NCI-H2081 (cell line): ENCODE data around the gene HOXC12.

Source experiments
- DNase-seq, 2 experiments: peaks; one replicate each; lab custom pipeline; 2025; lab: John Stamatoyannopoulos, UW

The HOXC12 gene

DNA sequence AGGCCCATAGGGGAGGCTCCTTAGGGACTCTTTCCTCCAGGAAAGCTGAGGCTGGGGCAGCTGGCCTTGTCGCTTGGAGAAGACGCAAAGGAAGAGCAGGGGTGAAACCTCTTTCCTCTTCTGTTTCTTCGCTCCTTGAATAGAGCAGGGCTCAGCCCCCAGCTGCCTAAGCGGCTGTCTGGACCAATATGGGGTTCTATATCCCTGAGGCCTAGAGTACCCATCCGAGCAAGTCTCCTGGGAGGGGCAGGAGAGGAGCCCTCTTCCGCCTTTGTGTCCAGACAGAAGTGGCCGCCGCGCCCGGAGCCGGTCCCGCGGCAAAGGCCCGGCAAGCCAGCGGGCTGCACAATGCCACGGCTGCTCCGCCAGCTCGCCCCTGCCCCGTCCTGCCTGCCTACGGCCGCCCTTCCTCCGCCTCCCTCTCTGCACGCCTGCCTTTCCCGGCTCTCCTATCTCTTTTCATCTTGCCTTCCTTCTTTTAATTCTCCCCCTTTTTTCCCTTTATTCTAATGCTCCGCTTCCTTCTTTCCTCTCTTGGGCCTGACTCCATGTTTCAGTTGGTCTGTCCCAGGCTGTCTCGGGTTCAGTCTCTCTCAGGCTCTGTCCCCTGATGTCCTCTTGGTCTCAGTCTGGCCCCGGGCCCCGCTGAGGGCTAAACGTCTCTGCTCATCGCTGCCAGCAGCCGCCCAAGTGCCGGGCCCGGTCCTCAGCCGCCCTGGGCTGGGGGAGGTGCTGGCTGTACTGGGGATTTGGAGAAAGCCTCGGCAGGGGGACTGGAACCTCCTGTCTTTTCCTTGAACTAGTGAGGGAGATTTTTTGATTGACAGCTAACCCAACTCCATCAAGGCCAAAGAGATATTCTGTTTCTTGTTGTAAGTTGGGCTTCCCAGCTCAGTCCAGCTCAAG is 42.8 kb downstream of the HOXC12 start:
- DNase-seq = no peak

- DNase-seq = no peak
These were observed 43.6 kb downstream of the HOXC12 start for GRCh38 chr12:53998110-53998899.

- no peak for DNase-seq
These were observed 44.2 kb downstream of the HOXC12 start for GRCh38 chr12:53998900-53999236.

DNA sequence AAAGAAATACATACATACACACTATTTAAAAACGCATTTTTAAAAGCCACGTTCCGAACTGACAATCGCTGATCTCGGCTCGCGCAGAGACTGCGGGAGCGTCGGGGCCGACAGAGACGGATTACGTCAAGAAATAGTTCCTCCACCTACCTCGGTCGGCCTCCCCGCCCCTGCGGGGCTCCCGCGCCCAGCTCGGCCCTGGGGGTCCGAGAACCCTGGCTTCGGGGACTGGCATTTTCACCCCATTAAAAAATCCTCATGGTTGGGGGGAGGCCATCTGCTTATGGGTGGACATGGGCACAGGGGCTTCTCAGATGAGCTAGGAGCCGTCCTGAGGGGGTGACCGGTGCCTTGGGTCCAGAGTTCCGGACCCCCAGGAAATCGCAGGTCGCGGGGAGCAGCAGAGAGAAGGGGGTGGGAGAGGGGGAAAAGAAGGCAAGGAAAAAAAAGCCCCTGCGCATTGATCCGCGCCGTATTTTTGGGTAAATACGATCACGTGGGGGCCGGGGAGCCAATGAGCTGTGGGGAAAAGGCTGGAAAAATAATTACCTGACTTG is 44.9 kb downstream of the HOXC12 start:
- DNase-seq = peak; percentile 11 to 67

GRCh38 chr12:54000116-54001114 is 45.7 kb downstream of the HOXC12 start, which contains the start of gene HOXC9:
Gene HOXC9, plus strand, starts transcription at chr12:54000161. Its CDS starts 28 bp downstream, at chr12:54000189.
- DNase-seq = no peak

DNA sequence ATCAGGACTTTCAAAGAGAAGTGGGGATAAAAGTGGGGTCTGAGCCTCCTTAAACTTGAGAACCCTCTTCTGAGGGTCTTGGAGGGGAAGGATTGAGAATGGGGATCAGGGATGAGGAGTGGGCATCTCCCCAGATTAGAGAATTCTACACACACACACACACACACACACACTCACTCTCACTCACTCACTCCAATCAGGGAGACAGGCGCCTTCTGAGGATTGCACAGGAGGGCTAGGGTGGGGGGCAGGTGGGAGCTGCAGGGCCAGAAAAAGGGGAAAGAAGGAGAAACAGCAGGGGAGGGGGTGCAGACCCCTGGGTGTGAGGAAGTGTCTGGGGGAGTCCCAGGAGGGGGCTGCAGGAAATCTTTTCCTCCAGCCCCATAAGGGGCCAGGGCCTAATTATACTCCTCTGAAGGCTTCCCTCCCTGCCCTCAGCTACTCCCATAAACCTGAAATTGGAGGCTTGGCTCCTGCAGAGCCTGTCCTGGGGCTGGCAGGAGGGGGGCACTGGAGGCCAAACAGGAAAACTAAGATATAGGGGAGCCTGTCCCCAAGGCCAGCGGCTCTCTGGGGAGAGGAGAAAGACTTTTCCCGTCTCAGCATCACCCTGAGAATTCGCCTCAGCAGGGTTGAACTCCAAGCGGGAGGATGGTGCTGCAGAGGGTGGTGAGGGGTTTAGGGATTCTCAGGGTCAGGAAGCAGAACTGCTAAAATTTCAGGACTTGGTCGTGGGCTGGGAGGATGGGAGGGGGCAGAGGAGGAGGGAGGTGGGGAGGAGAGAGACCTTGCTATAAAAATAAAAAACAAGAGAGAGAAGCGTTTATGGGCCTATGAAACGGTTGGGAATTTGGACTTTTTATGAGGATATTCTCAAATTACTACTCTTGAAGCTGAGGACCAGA is 46.8 kb downstream of the HOXC12 start:
- no peak for DNase-seq

DNA sequence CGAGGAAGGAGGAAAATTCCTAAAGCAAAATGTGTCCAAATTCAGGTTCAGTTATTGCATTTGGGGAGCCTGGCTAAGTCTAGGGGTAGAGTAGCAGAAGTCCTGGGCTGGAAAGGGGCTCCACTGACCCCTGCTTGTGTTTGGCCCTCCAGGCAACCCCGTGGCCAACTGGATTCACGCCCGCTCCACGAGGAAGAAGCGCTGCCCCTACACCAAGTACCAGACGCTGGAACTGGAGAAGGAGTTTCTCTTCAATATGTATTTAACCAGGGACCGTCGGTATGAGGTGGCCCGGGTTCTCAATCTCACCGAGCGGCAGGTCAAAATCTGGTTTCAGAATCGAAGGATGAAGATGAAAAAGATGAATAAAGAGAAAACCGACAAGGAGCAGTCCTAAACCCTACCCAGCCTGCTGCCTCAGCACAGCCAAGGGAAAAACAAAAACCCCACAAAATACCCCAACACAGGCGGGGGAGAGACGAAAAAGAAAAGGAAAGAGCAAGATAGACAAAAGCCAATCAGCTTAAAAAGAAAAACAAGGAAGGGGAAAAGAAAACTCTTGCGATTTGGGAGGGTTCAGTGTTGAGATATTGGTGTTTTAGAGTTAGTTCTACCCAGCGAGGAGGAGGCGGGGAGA is 47.7 kb downstream of the HOXC12 start:
- DNase-seq = no peak

GRCh38 chr12:54002915-54003389 is 48.2 kb downstream of the HOXC12 start:
- no peak for DNase-seq

GRCh38 chr12:54003625-54004024 is 48.9 kb downstream of the HOXC12 start:
- no peak for DNase-seq

DNA sequence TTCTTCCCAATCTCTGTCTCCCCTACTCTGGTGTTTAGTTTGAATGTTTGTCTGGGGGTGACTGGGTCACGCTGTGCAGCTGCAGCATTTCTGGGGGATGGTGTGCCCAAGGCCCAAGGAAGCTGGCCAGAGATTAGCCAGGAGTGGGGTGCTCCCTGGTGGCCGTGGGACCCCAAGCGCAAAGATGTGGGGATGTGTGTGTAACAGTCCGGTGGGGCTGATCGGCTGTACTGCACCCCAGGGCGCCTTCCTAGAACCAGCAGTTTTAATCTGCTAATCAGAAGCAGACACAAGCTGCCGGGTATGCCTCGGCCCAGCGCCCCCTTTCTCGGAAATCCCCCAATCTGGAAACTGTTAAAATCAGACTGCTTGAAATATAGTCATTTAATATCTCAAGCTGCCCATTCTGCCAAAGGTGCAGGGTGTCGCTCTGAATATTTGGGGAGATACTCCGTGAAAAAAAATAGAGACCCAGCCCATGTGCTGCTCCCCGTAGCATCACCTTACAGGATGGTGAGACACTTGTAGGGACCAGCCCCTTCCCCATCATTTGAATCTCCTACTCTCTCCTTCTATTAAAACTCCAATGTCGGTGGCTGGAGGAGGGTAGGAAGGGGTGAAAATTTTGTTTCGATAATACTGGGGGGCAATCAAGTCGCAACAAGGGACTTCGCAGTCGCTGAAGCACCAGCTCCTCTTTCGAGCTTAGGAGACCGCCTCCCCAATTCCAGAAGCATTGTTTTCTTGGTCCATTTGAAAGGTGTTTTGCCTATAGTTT is 49.5 kb downstream of the HOXC12 start:
- DNase-seq = no peak

DNA sequence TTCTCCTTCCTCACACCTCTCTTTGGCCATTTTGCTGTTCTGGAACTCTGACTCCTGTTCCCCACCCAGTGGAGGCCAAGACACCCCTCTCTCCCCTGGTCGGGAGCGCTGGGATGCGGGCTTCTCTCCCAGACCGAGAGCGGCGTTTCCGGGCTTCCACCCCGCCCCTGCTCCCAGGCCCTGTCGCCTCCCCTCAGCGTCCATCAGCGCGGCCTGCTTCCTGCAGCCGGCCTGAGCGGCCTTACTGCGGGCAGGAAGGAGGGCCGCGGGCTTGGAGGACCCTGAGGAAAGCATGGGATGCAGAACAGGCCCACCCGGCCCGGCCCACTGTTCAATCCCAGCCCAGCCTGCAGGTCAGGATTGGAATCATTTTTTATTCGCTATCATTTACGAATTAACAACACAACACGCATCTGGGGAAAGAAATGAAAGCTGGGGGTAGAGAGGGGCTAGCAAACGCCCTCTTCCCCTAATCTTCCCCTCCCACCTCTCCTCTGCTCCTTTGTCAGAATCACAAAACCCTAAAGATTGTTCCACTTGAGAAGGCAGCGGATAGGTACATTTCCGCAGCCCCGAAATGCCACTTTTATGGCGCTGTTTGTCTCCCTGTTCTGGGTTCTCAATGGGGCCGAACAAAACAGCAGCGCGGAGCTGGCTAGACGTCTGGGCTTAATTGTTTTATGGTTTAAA is 50.3 kb downstream of the HOXC12 start:
- DNase-seq = no peak

DNA sequence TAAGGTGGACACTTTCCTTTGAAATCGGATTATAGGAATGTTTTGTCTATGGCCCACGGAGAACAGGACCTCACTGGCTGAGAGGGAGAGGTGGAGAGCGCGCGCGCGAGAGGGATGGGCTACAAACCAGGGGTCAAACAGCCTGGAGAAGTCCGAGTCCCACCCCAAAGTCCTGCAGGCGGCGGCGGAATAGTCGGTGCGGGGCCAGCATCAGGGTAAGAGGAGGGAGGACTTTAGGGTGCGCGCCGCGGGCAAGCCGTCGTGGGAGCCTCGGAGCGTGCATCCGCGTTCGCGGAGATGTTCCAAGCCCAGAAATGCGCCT is 50.8 kb downstream of the HOXC12 start:
- DNase-seq = no peak

DNA sequence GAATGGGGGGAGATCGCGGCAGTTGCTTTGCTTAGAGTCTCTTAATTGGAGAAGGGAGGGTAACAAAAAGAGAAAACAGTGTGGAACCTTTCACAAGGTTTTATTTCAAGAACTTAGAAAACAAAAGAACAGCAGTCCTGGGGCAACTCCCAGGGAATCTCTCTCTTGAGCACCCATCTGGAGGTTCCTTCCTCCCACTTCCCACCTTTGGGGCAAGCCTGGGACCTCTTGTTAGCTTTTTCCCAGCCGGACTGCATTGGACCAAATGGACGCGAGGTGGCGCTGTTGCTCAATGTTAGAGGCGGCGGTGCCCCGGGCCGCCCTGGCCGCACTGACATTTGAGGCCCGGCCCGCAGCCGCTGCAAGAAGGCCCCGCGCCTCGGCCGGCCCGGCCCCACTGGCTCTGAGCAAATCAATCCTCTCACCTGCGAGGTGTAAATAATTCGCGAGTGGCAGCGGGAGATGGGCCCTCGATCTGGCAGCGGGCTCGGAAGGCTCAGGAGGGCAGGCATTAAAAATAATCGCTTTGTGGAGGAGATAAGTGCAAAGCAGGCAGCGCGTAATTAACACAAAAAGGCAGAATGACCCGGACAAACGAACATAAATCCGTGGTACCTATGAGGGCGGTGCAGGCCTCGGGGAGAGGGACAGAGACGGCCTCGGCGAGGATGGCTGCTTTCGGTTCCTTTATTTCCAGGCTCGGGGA is 51.3 kb downstream of the HOXC12 start:
- peak; percentile 52 to 66 for DNase-seq

GRCh38 chr12:54006559-54007220 is 52.0 kb downstream of the HOXC12 start:
- DNase-seq = no peak

- no peak for DNase-seq
These were observed 53.0 kb downstream of the HOXC12 start for GRCh38 chr12:54007538-54008259.

DNA sequence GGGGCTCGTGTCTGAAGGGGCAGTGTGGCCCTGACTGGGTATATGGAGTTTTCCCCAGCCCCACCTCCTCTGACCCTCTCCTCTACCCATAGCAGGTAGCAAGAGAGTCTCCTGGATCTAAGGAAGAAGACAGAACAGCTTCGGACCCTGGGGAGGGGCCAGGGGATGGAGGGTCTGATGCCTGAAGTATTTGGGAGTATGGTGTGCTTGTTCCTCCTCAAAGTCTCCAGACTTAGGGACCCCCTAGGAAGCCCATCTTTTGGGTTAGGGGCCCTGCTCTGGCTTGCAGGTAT is 53.5 kb downstream of the HOXC12 start:
- no peak for DNase-seq
